Lung microvascular endothelial cell (primary cell): ENCODE results near the gene CTCF. TPM values are rescaled to one million over a fixed set of nuclear protein-coding genes. Genes with fewer than 3 reads are reported as not detected.

Experiments
- DNase-seq, 2 donors: peaks; one replicate each; pipeline versions ENCODE4 v3.0.0 to v3.0.0-alpha.2; 2010; ENCODE audit warnings: low read depth in 2 of 2
- total RNA-seq: library from RNA; depleted of rRNA; stranded (reverse); fragments of >200 nt; gene quantifications from 2 replicates; pipeline ENCODE4 v1.2.1, GENCODE V29; 2014

CTCF gene
- total RNA-seq, 1 donor from 2014 or later, result 24.8 TPM

DNA sequence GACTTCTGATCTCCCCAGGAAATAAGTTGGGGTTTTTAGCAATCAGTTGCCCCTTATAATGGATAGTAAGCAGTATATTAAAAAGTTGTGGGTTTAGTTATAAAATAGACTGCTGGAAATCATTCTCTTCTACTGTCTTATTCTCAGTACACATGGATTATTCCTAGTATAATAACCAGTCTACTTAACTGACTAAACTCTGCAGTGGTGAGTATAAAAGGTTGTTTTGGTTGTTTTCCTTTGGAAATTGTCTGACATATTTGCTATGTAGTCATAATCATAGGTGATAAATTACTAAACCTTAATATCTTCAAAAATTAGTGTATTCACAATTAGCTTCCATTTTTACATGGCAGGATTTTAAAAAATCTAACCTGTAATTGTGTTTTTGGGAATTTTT lies 31.4 kb downstream of the CTCF start:
- no peak for DNase-seq

DNA sequence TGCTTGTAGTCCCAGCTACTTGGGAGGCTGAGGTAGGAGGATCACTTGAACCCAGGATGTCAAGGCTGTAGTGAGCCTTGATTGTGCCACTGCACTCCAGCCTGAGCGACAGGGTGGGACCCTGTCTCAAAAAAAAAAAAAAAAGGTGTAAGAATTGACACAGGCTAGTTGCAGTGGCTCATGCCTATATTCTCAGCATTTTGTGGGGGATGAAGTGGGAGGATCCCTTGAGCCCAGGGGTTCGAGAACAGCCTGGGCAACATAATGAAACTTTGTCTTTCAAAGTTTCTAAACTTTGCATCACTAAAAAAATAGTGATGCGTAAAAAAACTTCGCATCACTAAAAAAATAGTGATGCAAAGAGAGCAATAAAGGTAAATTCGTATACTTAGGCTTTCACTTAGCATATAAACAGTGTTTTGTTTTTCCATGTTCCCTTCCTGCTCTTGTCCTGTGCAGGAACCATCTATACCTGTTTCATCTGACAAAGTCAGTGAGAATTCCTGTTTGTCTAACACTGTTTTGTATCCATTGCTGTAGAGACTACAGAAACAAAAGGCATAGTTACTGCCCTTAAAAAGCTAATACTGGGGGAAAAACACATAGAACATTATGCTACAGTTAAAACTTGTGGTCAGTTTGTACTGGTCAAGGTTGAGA lies 32.1 kb downstream of the CTCF start:
- peak in 1 of 2 donors; percentile 75 for DNase-seq

DNA sequence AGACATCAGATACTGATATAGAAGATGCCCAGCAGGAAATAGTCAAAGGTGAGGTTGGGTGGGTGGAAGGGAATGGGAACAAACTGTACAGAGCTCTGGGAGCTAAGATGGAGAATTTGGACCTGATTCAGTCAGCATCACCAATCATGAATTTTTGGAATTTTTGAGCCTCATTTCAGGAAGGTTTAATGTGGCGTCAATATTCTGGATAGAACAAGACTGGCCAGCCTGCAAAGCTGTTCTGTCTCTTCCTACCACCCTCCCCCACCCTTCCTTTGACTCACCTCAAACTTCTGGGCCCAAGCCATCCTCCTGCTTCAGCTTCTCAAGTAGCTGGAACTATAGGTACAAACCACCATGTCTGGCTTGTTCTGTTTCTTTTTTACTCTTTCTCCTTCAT lies 32.6 kb downstream of the CTCF start:
- peak in 1 of 2 donors; percentile 53 for DNase-seq

DNA sequence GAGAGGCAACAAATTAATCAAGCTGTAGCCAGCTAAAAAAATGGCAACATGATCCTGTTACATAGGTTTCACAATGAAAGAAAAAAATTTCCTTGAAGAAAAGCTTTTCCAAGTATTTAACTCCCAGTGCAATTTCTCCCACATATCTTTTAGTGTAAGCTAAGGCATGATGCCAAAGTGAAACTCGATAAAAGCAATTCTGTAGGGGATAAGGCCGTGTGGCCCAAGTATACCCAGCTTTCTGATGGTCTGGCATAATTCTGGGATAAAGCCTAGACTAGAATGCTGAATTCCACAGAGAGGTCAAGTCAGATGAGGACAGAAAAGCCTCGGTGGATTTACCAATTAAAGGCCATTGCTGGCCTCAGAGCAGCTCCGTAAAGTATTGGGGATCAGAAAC lies 36.2 kb downstream of the CTCF start:
- DNase-seq, result no peak

DNA sequence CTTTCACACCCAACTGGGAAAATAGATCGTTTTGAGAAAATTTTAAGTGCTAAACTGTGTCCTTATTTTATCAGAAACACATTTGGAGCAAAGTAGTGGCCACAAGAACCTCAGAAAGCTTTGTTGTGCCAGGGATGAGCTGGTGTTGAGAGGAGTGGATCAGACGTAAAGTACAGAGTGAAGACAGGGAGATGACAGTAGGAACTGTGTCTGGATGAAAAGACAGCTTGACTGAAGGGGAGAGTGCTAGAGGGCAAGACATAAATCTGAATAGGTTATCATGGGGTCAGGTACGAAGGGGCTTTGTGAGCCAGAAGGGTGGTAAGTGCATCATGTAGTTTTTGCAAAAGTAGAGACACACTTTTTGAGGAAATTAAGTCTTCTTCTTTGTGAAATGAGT lies 43.3 kb downstream of the CTCF start:
- no peak for DNase-seq

DNA sequence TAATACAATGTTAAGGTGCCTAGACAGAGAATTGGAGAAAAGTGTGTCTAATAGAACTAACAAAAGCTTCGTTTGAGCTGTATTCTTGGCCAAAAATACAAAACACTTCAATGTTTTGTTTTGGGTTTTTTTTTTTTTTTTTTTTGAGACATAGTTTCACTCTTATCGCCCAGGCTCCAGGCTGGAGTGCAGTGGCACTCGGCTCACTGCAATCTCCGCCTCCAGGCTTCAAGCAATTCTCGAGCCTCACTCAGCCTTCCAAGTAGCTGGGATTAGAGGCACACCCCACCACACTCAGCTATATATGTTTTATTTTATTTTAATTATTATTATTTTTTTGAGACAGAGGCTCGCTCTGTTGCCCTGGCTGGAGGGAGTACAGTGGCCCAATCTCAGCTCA lies 44.3 kb downstream of the CTCF start:
- DNase-seq, result no peak

DNA sequence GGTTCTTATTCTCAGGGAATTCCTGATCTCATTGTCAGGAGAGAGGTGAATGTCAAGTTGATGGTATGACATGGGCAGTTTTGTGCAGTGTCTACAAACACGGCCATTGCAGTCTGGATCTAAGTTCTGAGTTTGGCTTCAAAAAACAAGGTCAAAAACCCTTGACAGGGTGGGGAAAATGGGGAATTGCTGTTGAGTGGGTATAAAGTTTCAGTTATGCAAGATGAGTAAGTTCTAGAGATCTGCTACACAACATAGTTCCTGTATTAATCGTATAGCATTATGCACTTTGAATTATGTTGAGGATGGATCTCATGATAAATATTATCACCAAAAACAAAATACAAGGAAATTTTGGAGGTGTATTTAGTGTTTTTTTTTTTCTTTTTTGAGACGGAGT lies 46.0 kb downstream of the CTCF start:
- DNase-seq, result no peak

DNA sequence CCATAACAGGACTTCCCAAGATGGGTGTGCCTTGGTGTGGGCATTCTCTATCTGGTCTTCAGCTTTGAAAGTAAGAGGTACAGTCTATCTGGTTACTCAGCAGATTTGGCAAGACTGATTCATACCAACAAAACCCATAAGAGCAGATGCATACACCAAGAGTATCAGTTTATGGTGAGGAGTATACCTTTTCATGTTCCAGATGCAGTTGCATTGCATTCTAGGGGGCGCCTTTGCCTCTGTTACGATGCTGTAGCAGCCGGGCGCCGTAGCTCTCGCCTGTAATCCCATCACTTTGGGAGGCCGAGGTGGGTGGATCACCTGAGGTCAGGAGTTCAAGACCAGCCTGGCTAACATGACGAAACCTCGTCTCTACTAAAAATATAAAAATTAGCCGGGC lies 51.5 kb downstream of the CTCF start:
- no peak for DNase-seq

DNA sequence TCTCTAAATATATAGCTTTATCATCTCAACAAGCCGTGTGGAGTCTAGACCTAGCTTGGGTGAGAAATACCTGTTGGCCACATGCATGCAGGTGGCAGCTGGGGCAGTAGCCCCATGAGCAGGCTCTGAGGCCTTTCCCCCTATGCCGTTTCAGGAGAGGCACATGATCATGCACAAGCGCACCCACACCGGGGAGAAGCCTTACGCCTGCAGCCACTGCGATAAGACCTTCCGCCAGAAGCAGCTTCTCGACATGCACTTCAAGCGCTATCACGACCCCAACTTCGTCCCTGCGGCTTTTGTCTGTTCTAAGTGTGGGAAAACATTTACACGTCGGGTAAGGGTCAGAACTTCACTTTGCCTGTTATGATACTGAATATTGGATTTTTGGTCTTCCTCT lies 65.9 kb downstream of the CTCF start:
- DNase-seq, result no peak

DNA sequence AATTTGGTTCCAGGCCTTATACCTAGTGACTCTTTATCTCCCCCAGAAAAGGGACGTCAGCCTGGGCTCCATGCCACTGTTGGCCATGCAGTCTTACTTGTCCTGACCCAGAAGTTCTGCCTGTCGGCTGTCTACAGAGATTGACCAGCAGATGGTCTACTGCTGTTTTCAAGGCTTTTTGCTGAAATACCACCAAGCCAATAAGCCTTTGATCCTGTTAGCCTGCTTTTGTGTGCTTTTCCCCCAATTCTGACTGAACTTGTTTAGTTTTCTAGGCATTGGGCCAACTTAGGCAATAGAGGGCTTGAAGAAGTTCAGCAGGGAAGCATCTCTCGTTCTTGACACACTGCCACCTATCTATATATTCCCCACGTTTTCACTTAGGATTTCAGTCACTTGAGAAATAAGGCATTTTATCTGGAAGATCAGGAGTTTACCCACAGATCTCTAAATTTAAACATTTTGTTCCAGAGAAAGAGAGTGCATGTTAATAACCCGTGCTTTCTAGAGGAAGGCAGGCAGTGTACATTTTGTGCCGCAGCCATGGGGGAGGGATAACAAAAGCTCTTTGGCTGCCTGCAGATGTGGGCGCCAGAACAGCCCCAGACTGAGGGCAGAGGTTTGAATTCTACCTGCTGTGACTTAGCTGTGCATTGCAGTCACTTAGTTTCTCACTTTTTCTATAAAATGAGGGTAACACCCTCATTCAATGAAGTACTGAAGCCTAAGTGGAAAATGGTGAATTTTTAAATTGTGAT lies 70.3 kb downstream of the CTCF start:
- DNase-seq, result no peak

DNA sequence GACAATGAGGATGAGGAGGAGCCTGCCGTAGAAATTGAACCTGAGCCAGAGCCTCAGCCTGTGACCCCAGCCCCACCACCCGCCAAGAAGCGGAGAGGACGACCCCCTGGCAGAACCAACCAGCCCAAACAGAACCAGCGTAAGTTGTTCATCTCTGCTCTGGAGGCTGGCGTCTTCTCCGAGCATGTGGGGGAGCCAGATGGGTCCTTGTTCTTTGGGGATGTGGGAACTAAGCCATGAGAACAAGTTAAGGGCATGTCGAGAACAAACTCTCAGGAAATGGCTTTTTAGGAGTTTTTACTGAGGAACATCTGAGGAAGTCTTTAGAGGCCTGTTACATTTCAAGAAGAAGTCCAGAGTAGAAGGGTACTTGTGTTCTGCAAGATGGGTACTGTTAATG lies 74.4 kb downstream of the CTCF start:
- no peak for DNase-seq

DNA sequence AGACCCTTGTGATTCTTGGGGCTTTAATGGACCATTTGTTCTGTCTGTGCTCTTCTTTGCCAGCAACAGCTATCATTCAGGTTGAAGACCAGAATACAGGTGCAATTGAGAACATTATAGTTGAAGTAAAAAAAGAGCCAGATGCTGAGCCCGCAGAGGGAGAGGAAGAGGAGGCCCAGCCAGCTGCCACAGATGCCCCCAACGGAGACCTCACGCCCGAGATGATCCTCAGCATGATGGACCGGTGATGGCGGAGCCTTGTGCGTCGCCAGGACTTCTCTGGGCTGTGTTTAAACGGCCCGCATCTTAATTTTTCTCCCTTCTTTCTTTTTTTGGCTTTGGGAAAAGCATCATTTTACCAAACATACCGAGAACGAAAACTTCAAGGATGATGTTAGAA lies 75.3 kb downstream of the CTCF start:
- no peak for DNase-seq

DNA sequence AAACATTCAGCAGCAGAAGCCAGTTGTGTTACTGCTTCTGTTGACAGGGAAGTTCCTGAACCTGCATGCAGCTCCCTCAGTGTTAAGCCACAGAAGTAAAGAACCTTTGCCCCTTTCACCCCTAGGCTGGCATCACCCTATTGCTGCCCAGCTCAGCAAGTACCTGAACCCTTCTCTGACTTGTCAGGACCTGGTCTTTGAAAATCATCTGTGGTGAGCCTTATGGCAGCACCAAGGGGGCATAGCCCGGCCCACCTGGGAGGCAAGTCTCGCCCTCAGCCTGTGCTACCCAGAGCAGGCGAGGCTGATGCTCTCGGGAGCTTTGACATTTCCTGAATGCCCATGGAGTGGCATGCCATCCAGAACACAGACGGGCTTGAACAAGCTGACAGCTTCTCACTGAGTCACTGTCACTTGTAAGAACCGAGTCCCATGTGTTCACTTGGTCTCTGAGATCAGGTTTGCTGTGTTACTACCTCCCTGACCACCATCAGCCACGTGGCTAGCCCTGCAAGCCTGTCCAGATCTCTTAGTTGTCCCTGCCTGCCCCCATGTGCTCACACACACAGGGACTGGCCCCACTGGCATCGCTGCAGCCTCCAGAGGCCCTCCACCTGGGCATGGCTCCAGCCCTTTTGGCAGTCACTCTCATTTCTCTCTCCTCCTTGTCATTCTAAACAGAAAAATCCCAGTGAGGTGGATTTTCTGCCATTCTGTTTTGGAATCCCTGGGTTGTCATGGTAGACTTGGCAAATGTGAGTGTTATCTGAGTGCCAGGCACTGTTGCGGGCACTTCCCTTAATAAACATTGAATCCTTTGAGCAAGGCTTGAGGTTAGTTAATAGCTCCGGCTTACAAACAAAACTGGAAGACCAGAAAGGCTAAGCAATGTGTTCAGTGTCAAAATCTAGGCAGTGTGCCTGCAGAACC lies 79.7 kb downstream of the CTCF start:
- DNase-seq, result peak in 1 of 2 donors; percentile 75

DNA sequence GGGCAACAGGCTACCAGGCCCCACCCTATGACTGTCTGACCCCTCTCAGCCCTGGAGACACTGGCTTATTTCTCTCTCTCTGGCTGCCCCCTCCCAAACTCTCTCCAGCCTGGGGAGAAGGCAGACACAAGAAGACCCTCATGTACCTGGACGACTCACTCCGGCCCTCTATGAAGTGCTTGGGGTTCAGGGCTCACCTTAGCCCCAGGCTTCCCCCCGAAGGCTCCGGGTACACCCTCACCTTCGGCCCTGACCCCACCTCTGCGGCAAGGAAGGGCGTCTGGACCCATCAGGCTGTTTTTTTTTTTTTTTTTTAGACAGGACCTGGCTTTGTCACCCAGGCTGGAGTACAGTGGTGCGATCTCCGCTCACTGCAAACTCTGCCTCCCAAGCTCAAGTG lies 81.7 kb downstream of the CTCF start:
- no peak for DNase-seq

DNA sequence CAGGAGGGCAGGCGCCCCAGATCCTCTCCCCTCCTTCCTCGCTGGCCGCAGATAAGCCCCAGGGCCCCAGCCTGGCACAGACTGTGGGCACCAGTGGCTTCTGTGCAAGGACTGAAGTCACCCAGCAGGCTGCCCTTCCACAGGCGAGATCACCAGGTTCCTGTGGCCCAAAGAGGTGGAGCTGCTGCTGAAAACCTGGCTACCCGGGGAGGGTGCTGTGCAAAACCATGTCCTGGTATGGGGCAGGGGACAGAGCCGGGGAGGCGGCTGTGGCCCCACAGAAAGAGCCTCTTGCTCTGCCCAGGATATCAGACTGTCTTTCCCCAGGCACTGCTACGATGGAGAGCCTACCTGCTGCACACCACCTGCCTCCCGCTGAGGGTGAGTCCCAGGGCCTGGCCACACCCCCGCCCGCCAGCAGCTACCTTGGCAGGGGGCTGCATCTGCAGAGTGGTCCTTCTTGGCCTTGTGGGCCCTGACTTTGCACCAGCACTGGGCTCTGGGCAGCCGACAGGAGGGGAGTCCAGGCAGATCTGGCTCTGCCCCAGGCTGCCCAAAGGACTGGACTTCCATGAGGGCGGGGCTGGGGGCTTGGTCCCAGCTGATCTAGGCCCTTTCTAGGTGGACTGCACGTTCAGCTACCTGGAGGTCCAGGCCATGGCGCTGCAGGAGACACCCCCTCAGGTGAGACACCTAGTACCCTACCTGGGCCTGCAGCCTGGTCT lies 83.2 kb downstream of the CTCF start:
- DNase-seq, result no peak

DNA sequence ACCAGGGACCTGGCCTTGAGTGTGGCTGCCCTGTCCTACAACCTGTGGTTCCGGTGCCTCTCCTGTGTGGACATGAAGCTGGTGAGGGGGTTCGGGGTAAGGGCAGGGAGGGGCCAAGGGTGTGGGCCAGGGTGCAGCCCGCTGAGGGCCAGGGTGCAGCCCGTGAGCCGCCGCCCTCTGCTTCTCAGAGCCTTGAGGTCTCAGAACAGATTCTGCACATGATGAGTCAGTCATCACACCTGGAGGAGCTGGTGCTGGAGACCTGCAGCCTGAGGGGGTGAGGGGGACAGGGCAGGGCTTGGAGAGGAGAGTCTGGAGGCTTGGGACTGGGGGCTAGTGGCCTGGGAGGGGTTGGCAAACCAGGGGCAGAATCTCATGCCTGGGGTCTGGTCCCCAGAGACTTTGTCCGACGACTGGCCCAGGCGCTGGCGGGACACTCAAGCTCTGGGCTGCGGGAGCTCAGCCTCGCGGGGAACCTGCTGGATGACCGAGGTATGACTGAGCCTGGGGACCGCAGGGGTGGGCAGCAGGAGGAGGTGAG lies 84.9 kb downstream of the CTCF start:
- DNase-seq, result no peak

DNA sequence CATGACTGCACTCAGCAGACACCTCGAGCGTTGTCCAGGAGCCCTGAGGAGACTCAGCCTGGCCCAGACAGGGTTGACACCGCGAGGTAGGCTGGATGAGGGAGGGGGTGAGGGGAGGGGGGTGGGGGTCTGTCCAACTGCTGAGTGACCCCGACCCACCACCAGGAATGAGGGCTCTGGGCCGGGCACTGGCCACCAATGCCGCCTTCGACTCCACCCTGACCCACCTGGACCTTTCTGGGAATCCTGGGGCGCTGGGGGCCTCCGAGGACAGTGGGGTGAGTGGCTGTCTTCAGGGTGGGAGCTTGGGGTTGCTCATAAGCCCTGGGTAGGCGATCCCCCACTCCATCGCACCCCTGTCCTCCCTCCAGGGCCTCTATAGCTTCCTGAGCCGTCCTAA lies 85.4 kb downstream of the CTCF start:
- DNase-seq, result no peak

DNA sequence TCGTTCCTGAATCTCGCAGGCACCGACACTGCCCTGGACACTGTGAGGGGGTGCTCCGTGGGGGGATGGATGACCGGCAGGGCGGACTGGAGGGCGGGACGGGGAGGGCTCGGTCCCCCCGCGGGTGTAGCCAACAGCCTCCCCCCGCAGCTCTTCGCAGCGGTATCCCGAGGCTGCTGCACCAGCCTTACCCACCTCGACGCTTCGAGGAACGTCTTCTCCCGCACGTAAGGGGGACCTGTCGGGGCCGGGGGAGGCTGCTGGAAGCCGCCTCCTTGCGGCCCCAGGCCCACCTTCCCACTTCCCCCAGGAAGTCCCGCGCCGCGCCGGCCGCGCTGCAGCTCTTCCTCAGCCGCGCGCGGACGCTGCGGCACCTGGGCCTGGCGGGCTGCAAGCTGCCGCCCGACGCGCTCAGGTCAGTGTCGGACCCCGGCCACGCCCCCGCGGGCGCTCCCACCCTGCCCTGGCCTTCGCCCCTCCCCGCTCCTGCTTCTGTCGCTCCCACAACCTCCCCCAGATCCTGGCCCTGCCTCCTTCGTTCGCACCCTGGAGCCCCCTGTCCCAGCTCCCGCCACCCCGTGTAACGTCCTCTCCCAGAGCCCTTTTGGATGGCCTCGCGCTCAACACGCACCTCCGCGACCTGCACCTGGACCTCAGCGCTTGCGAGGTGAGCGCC lies 85.9 kb downstream of the CTCF start:
- no peak for DNase-seq

DNA sequence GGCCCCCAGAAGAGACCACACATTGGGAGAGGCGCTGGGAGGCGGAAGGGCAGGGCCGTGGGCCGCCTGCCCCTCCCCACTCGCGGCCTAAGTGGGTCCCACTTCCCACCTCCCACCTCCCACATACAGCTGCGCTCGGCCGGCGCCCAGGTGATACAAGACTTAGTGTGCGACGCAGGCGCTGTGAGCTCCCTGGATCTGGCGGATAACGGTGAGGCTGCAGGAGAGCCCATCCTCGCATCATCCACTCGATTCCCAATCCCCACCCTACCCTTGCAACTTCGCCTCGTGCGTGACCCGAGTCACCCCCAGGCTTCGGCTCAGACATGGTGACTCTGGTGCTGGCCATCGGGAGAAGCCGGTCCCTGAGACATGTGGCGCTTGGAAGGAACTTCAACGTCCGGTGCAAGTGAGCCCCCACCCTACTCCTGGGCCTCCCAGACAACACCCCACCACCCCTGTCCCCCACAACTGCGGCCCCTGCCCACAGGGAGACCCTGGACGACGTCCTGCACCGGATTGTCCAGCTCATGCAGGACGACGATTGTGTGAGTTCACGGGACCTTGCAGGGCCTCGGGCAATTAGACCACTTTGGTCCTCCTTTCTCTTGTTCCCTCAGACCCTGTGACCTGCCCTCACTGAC lies 86.6 kb downstream of the CTCF start:
- no peak for DNase-seq

DNA sequence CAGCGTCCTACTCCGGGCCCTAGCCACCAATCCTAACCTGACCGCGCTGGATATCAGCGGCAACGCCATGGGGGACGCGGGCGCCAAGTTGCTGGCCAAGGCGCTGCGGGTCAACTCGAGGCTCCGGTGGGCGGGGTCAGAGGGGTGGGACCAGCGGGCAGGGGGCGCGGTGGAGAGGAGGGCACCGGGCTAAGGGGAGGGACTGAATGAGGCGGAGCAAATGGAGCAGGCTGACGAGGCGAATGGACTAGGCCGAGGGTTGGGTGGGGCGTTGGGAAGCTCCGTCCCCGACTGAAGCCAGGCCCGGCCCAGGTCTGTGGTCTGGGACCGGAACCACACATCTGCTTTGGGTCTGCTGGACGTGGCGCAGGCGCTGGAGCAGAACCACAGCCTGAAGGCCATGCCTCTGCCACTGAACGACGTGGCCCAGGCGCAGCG lies 87.2 kb downstream of the CTCF start:
- DNase-seq, result peak in 1 of 2 donors; percentile 18
